HG03457 (cell line): ENCODE data around the gene GYPB.
"Not testable (repeated sequence)": the region's sequence is repeated elsewhere in the genome, so short reads cannot be mapped to it uniquely, and the experiment has no call there.

Experiments used
- ATAC-seq: cut with Tn5 transposase; IDR thresholded peaks from one replicate; pipeline ENCODE4 v1.9.1; 2021; ENCODE audit warnings: moderate number of reproducible peaks; ENCODE audit not compliant: unreplicated experiment

GYPB gene

DNA sequence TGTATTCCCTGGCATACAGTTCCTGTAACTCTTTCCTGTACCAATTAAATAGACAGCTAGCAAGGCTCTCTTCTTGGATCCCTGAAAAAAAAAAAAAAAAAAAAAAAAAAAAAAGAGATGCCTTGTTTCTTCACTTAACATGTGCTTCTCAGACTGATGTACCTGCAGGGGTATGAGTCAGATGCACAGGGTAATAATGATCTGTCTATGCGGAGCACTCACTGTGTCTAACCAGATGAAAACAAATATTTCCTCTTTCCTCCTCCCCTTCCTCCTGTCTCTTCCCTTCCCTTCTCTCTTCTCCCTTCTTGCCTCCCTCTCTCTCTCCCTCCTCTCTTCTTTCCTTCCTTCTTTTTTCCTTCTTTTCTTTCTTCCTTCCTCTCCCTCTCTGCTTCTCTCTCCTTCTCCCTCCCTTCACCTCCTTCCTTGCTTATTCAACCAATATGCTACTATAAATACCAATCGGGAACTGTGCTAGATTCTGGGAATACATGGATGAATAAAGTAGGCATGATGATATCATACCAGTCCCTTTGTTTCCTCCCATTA, 3.0 kb downstream of the GYPB start:
- ATAC-seq: not testable (repeated sequence)

DNA sequence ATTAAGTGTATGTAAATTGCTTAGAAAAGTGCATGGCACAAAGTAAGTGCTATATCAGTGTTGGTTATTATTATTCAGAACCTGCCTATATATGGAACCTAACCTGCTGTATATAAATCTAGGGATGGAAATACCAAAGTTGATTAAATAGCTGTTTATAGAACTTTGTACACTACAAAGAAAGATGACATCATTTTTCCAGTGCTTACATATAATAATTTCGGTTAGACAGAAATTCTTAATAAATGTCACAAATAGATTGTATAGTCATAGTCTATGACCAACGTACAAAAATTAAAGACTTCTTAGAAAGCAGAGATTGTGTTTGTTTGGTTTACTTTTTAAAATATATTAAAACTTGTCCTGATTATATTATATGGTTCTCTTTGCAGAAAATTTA, 4.4 kb downstream of the GYPB start:
- ATAC-seq: no peak

DNA sequence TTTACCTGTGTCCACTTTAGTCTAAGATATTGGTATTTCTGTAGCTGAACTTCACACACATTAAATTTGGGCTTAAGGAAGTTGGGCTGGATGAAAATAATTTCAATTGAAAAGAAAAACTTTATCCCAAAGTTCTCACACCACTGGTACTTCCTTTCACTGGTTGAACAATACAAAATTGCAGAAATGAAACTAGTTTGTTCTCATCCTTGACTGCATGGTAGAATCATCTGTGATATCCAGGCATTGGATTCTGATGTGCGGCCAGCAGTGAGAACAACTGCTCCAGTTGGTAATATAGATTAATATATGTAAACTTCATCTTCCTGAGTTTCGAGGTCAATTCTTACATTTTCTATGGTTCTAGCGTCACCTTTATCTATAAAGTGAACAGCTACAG, 10.6 kb downstream of the GYPB start:
- ATAC-seq: not testable (repeated sequence)

DNA sequence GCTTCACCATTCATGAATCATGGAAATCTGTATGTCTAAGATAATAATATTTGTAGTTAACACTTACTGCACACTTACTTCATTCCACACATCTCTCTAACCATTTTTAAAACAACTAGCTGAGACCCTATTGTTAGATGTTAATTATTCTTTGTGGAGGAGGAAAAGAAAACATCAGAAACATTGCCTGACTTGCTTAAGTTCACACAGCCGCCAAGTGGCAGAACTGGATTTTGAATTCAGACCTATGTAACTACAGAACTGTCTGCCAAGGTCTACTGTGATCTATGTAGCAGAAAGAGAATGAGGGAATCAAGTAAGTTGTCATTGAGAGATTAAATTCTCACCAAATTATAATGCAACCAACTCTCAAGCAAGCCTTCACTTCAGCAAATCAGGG, 11.2 kb downstream of the GYPB start:
- ATAC-seq: not testable (repeated sequence)

DNA sequence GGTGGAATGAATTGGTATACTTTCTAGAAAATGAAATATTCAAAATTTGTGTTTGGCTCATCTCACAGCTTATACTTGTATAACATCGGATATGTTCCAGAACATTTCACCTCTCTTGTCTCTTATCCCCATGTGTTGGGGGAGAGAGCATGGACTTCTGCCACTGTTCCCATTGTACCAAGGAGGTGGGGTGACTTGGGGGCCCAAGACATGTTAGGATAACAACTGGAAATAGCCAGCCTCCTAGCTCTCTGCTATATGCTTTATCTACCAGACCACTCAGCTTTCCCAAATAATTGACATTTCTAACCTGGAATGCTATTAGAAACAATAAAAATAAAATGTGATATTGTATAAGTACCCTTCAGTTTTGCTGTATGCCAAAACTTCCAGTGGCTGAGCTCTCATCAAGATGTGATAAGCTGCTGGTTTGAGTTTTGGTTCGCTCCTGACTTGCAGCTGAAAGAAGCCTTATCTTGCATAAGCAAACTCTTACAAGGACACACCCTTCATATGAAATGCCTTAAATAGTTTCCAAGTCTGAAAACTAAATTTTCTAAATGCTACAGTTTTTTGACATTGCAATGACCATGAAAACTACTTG, 12.9 kb downstream of the GYPB start:
- not testable (repeated sequence) for ATAC-seq

- not testable (repeated sequence) for ATAC-seq
Measured at GRCh38 chr4:144005558-144005953, 13.6 kb downstream of the GYPB start.

- not testable (repeated sequence) for ATAC-seq
Measured at GRCh38 chr4:144004868-144005557, 14.2 kb downstream of the GYPB start.

DNA sequence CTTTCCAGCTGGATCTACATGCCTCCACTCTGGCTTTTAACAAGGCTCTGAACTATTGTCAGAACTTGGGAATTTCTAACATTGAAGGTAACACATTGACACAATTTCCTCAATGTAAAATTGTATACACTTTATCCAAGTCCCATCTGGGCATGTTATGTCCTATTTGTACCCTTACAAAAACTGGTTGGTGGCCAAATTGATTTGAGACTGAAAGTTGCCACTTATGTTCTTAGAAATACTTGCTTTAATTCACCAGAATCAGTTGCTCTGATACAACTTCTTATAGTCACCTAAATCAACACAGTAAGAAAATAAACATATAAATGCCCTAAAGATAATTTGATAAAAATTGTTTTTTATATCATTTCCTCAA, 15.3 kb downstream of the GYPB start:
- not testable (repeated sequence) for ATAC-seq

DNA sequence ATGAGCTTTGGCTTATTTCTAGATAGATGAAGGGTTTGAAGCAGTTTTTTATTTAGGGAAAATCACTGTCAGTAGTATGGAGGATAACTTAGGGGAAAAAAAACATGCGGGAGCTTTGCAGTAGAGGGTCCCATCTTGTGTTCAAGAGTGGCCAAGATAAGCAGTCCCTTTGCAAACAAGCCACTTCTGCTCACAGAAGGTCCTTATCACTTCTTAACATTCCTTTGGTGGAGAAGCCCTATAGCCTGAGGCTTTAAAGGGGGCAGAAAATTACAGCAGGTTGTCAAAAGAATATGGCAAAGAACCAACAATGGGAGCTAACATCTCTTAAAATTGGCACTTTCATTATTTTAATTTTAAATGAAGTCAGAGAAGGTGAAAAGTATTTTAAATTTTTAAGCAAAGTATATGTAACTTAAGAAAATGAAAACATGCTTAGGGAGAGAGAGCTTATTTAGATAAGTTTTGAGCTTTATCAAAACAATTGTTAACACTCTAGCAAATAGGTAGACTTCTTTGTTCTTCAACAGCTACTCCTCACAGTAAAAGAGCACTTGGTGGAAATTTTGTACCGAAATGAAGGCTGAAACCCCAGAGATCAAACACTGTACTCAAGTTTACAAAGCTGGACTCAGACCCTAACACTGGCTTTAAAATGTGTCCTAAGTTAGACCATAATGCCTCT, 15.8 kb downstream of the GYPB start:
- ATAC-seq: not testable (repeated sequence)

DNA sequence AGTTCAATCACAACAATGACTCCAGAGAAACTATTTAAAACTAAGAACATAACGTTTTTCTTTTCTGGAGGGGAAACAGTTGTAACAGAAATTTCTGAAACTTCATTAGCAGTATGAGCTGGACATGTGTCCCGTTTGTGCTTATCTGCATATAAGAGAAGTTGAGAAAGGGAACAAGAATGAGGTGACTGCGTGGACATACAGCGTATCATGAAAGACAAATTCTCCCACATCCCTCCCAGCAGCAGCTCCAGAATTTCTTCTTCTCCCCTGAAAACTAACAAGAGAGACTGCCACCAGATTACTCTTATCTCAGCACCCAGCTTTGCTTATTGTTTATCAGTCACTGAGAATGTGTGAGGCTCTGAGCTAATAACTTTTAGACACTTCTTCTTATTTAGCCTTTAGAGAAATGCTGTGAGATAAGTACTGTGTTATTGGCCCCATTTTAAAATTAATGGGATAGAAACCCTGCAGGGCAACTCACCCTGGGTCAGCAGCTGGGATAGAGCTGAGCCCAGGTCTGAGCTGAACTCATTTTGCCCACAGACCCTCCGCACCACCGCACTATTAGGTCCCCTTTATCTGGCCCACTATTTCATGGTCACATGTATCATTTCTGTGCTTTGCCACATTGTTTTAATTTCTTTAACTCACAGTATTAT, 18.7 kb downstream of the GYPB start:
- not testable (repeated sequence) for ATAC-seq

DNA sequence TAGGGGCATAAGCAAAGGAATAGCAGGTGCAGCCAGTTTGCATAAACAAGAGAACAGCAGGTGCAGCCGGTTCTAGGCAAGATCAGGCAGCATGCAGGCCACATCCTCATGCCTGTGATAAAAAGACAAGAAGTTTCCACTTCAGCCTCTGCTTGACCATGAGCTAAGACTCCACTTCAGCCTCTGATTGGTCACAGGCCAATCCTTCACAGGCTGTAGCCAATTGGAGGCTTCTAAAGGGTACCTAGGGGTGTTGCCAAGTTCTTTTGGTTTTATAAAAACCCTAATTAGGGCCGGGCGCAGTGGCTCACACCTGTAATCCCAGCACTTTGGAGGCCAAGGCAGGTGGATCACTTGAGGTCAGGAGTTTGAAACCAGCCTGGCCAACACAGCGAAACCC, 23.0 kb downstream of the GYPB start:
- not testable (repeated sequence) for ATAC-seq

DNA sequence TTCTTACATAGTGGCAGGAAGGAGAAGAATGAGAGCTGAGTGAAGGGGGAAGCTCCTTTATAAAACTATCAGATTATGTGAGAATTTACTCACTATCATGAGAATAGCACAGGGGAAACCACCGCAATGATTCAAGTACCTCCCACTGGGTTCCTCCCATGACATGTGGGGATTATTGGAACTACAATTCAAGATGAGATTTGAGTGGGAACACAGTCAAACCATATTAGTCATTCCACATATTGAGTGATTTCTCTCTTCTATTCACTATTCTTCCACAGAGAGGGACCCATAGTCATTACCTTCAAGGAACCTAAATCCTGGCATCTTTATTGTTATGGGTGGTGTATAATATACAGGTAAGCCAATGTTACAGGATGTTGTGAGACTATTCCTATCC, 27.4 kb downstream of the GYPB start:
- not testable (repeated sequence) for ATAC-seq

DNA sequence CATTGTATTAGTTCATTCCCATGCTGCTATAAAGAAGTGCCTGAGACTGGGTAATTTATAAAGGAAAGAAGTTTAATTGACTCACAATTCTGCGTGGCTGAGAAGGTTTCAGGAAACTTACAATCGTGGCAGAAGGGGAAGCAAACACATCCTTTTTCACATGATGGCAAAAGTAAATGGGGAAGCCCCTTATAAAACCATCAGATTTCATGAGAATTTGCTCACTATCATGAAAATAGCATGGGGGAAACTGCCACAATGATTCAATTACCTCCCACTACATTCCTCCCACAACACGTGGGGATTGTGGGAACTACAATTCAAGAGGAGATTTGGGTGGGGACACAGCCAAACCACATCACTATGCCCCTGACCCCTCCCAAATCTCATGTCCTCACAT, 28.5 kb downstream of the GYPB start:
- ATAC-seq: not testable (repeated sequence)

- ATAC-seq: no peak
Measured at GRCh38 chr4:143986180-143986579, 33.0 kb downstream of the GYPB start.

GRCh38 chr4:143980776-143981175, 38.4 kb downstream of the GYPB start:
- ATAC-seq: not testable (repeated sequence)

- not testable (repeated sequence) for ATAC-seq
Measured at GRCh38 chr4:143975527-143975926, 43.7 kb downstream of the GYPB start.

DNA sequence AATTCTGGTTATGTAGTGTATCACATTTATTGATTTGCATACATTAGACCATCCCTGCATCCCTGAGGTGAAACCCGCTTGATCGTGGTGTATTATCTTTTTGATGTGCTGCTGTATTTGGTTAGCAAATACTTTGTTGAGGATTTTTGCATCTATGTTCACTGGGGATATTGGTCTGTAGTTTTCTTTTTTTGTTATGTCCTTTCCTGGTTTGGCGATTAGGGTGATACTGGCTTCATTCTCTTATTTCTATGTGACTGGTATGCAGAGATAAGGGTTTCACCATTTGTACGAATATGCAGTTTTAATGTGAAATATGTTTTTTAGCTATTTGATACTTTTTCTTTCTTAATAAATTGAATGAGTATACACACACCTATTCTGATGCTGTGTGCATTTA, 45.2 kb downstream of the GYPB start:
- ATAC-seq: not testable (repeated sequence)

GRCh38 chr4:143961075-143961474, 58.1 kb downstream of the GYPB start:
- no peak for ATAC-seq

- ATAC-seq: not testable (repeated sequence)
Measured at GRCh38 chr4:143955306-143955705, 63.9 kb downstream of the GYPB start.

- ATAC-seq: not testable (repeated sequence)
Measured at GRCh38 chr4:143951458-143951972, 67.7 kb downstream of the GYPB start.

GRCh38 chr4:143950967-143951366, 68.2 kb downstream of the GYPB start:
- not testable (repeated sequence) for ATAC-seq
